T1000 (cell line): ENCODE measurements around the gene ARPC5L.

Source experiments
- DNase-seq: peaks from one replicate; lab custom pipeline; 2025; ENCODE audit warnings: mixed read lengths; lab: John Stamatoyannopoulos, UW

The ARPC5L gene

DNA sequence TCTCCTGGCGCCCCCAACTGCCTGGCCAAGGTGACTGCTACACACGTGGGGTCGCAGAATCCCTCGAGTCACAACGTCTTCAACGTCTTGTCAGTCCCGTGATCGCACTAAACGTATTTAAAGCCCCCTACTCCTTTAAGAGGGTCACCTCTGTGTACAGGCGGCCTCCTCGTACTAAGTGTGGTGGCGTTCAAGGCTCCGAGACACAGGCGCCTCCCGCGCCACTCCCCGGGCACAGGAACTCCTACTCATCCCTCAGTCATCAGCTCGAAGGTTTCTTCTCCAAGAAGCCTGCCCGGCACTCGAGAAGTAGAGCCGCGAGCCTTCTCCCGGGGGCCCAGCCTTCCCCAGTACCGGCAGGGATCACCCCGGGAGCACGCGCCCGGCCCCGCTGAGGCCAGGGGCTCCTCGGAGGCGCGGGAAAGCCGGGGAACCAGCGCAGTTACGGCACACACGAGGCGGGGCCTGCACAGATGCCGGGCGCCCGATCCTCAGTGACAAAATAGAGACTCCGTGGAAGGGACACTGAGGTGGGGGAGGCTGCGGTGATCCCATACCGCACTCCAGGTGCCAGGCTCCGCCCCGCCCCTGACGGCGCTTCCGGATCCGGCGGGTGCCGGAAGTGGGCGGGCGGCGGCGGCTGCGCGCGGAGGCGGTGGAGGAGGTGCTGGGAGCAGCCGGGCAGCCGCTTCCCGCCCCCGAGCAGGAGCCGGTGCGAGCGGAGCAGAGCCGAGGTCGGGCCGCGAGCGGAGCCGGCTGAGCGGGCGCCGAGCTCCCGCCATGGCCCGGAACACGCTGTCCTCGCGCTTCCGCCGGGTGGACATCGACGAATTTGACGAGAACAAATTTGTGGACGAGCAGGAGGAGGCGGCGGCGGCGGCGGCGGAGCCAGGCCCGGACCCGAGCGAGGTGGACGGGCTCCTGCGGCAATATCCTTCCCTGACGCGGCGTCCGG is 6.9 kb downstream of the ARPC5L start:
- peak; percentile 54 for DNase-seq

DNA sequence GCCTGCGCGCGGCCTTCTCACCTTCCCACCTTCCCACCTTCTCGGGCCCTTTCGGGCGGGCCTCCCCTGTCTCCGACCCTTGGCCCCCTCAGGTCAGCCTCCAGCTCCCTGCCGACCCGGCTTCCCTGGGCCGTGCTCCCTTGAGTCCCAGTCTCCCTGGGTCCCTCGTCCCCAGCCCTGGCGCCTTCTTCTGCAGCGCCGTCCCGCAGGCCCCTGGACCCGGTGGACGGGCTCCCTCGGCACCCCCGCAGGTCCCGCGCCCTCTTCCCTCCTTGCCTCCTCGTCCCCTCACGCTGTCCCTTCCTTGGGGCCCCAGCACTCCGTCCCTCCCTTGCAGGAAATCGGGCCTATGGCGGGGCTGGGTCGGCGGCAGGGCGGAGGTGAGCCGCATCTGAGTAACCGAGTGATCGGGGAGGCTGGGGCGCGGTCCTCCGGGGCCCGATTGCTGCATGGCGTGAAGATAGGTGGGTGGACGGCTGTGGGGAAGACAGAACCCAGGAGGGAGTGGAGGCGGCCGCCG is 7.6 kb downstream of the ARPC5L start:
- DNase-seq, result no peak

DNA sequence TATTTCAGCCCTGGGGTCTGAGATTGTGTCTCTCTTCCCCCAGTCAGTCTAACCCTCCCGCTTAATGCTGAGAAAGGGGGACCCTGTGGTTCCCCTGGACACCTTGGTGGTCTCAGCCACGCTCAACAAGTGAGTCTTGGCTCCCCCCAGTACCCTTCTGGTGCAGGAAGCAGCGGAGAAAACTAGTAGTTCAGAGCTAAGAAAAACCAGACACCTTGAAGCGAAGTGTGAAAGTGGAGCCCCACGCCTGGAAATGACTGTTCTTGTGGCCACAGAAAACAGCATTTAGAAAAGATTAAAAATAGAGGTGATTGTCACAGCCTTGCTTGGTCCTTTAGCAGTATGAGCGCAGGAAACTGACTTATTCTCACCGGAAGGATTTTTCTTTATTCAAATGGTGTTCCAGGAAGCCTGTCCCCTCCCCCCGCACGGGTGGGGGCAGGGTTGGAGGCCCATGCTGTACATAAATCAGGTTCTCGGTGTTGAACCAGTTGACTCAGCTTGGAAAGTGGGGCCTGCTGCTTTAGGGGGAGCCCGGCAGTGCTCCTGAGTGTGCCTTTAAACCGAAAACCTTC is 8.1 kb downstream of the ARPC5L start:
- no peak for DNase-seq

DNA sequence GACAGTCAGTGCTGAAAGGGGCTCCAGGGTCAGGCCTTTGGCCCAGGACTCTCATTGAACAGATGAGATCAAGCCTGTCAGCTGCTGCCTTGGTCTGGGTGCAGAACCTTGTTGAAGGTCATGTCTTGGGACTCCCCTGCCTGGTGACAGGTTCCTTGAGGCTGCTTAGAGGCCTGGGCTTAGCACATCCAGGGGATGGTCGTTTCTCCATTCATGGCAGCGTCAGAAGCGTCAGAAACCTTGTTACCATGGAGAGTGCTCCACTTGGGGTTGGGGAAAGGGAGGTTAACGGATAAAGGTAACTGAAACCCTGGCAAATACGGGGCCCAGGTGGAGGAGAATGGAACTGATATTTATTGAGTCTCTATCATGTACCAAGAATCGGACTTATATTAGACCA is 8.8 kb downstream of the ARPC5L start:
- DNase-seq, result no peak

DNA sequence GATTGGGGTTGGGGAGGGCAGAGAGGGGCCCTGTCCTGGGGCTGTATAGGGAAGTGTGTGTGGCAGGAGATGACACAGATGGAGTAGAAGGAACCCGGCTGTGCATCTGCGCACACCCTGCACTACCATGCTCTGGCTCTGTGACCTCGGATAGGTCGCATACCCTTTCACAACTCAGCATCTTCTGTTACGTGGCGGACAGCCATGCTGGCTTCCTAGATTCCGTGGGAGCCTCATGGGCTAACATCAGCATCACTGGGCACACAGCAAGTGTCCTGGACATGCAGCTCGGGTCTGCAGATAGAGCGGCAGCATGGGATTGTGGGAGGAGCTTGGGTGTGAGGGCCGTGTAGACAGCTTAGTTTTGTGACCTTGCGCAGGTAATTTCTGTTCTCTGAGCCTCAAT is 9.2 kb downstream of the ARPC5L start:
- no peak for DNase-seq

DNA sequence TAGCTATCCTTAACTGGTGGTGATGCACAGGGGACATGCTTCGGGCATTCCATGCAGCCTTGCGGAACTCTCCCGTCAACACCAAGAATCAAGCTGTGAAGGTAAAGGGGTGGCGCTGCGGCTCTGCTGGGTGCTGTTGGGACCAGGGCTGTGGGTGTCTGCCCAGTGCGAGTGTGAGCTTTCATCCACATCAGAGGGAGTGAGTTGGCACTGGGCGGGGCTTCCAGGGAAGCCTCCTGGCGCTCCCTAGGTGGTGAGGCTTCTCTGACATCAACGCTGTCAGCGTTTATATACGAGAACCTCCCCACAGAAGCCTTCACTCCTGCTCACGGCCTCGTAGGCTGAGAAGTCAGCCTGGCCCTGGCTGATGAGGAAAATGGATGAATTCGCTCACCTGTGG is 11.7 kb downstream of the ARPC5L start:
- DNase-seq, result peak; percentile 12

DNA sequence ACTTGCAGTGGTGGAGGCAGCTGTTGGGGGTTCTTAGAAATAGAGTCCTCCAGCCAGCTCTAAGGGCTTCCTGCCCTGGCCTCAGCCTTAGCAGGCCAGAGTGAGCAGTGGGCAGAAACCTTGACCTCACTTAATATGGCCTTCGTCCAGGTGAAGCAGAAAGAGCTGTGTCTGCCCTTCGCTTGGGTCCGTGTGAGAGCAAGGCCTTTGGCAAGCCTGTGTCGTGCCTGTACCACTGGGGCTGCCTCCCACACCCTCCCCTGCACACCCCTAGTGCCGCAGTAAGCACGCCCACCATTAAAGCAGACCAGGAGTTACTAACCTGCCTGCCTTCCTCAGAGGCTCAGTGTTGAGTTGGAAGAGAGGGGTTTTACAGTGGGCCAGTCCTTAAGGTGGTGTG is 13.6 kb downstream of the ARPC5L start:
- DNase-seq, result no peak

DNA sequence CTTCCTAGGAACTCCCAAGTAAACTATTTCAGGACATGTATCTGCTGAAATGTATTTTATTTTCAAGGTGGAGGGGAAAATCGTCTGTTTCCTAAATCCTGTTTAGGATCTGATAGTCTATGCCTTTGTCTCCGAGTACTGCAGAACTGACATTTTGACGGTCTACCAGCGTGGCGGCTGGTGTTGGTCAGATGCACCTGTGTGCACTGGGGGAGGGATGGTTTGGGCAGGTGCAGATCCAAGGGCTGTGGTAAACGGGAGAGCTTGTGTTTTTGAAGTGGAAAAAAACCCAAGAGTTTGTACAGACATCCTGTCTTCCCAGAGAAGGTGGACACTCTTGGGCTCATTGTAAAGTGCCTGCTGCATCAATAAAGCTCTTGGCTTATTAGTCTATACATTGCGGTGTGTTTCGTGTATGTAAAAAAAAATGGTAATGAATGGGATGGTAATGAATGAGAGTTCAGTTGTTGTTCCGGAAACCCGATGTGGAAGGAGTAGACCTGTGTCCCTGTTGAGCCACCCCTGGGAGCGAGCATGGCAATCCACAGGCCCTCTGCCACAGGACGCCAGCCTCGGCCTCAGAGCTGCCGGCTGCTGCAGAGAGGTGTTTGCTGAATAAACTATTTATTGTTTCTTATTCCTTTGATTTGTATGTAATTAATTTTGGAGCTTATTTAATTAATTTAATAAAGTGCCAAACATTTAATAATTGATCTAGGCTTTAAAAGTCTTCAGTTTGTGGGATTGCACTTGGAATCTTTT is 15.3 kb downstream of the ARPC5L start:
- DNase-seq, result no peak

DNA sequence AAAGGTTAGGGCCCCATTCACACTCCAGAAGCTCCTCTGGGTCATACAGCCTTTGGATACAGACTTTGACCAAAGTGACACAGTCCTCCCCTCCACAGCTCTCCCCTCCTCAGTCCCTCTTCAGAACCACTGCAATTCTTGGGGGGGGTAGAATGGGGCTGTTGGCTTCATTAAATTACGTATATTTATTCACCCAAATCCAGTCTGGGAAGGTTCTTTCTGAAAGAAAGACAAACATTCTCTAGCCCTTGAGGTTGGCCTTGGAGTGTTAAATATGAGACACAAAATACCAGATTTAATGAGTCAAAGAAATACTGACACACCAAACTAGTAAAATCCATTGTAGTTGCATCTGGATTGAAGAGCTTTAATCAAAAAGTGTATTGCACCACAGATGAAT is 16.1 kb downstream of the ARPC5L start:
- DNase-seq, result no peak

DNA sequence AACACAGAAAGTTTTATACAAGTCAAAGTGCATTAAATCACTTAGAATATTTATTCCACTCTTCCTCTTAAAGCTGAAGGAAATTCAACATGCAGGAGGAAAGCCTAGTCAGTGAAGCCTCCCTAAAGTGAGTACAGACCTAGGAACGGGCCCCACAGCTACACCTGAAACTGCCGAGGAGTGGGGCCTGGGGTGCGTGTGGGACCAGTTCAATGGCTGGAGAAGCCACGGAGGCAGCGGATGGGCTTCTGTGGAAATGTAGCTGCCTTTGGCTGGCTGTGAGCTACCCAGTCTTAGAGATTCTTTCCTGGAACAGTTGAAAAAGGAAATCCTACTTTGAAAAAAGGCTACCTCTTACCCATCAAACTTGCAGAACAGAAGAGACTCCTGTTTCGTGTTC is 16.6 kb downstream of the ARPC5L start:
- DNase-seq, result no peak

DNA sequence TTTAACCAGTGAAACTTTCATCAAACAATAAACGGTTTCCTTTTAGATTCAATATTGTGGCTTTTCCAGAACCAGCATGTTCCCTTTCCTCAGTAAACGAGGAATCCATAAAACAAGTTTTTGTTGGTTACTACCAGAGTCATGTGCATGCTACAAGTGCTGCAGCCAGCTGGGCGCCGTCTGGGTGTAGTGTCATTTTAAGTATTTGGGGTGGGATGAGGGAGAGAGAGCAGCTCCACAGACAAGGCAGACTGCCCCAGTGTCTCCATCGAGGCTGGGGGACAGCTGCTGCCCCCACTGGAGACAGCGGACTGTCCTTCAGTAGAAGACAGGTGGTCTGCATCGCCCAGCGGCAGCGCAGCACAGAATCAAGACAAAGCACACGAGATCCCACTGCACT is 17.3 kb downstream of the ARPC5L start:
- no peak for DNase-seq

DNA sequence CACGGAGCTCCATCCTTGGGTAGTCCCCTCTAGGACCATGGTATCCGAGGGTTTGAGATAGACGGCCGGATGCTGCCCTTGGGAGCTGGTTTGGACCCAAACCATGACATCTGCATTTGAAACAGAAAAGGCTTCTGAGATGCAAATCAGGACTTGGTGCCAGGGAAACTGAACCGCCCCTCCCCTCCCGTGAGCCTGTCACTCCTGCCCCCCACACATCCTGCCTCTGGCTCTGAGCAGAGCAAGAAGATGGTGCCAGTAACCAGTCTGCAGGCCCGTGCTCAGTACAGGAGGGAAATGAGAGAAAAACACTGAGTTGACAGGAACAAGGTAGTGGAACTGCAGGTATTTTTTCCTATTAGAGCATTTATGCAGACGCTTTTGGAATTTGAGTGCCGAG is 18.6 kb downstream of the ARPC5L start:
- DNase-seq, result no peak

DNA sequence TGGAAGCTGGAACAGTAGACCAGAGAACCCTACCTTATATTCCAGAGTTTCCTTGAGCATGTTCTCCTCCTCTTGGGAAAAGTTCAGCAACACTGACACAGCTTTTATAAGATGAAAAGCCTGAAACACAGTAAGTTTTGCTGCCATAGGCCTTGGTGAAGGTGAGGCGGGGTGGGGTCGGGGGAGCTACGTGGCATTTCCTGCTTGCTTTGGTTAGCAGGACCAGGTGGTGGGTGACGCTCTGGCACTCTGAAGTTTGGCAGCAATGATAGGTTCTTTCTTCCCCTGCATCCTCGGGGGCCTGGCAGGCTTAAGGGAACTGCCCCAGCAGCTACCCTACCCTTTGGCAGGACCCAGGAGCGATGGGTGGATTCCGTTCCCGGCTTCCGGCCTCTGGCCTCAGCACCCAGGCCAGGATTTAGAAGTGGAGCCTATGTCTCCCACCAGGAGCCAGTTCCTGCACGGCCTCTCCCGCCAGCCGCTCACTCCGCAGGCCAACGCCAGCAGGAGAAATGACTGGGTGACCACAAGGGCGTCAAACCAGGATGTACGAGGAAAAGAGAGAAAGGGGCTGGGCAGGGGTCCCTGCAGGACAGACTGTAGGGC is 19.3 kb downstream of the ARPC5L start:
- DNase-seq, result no peak

DNA sequence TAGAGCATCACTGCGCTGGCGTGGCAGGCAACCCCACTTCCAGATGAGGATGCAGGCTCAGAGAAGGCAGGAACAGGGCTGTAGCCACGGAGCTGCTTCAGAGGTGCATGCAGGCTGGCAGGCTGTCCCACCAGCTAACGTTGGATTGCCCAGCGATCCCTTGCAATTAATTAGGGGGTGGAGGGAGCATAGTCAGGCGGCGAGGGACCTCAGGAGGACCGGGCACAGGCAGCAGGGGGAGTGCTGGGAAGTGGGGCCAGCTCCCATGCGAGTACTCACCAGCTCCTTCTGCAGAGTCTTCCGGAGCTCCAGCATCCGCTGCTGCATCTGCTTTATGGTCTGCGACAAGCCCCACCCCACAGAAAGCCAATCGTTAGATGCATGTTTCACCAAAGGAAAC is 20.3 kb downstream of the ARPC5L start:
- no peak for DNase-seq

DNA sequence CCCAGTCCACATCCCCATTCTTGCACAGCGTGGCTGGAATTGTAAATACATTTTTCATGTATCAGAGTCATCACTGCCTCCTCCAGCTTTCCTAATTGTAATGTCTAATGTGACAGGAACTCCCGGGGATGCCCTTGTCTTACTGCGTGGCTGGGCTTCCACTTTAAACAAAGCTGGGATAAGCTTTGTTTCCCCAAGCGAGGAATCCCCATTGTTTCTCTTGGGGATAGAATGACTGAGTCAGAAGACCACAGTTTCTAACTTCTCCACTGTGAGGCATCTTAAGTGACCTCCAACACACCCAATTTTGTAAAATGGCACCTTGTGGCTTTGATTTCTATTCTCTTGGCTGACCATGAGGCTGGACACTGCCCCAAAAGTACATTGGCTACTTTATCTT is 22.4 kb downstream of the ARPC5L start:
- DNase-seq, result no peak

DNA sequence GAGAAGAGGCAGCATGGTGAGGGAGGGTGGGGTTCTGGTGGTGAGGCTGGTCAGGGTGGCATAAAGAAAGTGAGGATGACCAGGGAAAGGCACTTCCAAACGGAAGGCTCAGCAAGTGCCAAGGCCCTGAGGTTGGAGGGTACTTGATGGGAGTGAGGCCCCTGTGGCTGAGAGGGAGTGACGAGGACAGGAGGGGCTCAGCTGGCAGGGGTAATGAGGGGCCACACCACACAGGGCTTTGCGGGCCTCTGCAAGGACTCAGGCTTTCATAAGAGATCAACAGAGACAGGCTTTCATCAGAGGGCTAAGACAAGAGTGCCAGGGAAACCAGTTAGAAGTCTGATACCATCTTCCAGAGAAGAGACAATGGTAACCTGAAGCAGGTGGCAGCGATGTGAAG is 23.6 kb downstream of the ARPC5L start:
- DNase-seq, result no peak

DNA sequence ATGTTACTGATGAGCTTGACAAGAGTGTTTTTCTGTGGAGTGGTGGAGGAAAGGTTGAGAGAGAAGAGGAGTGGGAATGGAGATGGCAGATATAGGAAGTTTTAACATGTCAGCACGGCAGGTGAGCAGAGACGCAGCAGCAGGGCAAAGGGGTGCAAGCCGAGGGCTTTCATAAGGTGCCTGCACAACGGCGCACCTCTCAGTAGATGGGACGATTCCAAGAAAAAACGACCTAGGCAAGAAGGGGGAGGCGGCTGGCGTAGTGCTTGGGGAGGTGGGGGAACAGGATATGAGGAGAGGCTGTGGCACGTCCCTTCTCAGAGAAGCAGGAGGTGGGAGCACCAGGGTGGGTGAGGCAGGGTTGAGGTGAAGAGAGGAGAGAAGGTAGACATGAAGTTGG is 24.5 kb downstream of the ARPC5L start:
- DNase-seq, result no peak

DNA sequence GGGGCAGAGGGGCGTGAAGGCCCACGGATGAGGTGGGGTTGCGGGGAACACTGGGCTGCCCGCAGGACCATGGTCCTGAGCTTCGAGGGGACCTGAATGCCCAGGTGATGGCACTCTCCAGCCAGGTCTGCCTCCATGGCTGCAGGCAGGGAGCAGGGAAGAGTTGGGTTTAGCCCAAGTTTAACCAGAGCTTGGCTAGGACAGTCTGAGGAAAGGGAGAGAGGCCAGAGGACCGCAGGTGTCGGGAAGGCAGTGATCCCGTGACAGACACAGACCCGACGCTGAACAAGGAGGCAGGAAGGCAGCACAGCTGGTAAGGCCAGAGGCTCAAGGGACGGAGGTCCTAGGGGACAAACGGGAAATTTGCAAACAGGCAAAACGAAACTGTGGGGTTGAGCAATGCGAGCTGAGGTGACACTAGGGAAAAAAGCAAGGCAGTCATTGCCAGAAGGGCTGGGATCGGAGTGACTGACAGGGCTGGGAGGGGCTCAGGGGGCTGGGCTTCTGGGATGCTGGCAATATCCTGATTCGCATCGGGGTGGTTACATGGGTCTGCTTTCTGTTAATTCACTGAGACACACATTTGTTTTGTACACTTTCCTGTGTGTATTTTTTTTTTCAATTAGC is 25.0 kb downstream of the ARPC5L start:
- DNase-seq, result no peak

DNA sequence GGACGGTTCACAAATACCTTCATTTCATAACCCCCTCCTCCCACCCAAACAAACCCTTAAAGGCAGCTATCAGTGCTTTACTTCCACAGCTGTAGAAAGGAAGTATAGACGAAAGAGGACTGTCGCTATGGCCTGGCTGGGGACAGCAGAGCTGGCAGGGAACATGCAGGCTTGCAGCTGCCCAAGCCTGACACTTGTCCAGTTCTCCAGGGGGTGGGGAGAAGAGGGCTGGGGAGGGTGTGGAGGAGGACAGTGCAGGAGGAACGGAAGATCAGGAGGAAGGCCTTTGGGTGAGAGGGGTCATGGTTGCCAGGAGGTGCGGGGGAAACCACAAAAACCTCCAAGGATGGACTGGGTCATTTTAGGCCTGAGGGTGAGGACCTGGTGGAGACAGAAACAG is 25.9 kb downstream of the ARPC5L start:
- no peak for DNase-seq

DNA sequence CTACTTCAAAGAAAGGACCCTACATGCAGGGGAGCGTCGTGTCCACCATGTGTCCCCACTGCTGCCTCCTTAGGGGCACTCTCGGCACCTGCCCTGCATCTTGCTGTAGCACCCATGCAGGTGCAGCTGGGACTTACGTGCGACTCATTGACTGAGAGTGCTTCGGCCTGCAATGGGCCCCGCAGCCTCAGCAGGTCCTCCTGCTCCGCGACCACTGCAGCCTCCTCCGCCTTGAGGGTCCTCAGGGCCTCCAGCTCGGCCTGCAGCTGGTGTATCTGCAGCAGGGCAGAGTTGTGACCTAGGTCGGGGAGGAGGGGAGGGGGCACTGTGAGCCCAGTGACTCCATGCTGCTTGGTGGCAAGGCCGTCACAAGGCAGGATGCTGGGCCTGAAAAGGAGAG is 27.1 kb downstream of the ARPC5L start:
- no peak for DNase-seq

DNA sequence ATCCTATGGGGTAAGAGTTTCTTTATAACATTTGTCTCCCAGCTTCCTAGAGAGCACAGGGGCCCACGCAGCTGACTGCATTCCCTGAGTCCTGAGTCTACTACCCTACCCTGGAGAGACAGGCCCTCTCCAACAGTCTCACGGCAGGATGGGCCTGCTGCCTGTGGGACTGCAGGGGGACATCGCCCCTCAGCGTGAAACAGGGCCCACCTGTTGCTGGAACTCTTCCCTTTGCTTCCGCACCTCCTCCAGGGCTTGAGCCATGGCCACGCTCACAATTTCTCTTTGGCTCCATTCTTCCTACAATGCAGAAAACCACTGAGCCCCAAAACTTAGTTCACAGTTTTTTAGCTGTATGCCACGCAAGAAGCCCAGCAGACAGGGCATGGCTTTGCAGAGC is 28.2 kb downstream of the ARPC5L start:
- no peak for DNase-seq
